Measurements from ENCODE around the gene CPNE8. TPM values are rescaled to one million over a fixed set of nuclear protein-coding genes. Genes with fewer than 3 reads are reported as not detected.

CPNE8 gene
- total RNA-seq, result 16.9 and 17.3 TPM in 2 replicates

DNA sequence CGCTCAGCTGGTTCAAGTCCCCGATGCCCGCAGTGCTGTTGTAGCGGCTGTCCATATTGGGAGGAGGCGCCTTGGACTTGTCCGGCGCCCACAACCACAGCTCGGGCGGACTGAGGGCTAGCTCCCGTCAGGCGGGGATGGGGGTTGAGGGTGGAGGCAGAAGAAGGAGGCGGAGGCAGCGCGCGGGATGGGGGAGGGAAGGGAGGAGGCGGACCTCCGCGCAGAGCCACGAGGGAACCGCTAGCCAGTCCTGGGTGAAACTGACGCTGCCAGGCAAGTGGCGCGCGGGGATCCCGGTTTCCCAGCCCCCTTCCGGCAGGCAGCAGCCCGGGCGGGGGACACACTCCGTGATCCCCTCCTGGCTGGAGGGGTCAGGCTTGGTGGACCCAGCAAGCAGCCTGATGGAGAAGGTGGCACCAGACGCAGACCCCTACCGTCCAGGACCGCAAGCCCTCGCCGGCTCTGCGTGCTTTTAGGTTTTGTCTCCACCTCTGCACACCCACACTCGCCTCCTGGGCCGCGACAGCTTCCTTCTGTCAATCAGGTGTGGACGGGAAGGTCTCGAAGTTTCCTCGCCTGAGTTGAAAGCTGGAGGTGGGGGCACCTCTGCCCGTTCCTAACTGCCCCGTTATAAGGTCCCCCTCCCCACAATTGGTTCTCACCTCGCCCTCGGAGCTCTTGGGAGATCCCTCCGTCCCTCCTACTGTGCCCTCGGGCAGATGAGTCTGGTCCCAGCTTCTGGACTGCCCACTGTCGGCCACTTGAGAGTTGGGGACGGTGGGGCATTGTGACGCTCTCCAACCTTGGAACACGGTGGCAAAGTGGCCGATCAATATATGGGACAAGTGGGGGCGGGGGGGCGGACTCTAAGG, at the start of gene CPNE8:
TSS of gene CPNE8 (minus strand) at position 112 of the 872 bp plus-strand sequence. CDS start at position 55, 57 bp downstream.

